ENCODE measurements around the gene TBC1D10A.

TBC1D10A gene

DNA sequence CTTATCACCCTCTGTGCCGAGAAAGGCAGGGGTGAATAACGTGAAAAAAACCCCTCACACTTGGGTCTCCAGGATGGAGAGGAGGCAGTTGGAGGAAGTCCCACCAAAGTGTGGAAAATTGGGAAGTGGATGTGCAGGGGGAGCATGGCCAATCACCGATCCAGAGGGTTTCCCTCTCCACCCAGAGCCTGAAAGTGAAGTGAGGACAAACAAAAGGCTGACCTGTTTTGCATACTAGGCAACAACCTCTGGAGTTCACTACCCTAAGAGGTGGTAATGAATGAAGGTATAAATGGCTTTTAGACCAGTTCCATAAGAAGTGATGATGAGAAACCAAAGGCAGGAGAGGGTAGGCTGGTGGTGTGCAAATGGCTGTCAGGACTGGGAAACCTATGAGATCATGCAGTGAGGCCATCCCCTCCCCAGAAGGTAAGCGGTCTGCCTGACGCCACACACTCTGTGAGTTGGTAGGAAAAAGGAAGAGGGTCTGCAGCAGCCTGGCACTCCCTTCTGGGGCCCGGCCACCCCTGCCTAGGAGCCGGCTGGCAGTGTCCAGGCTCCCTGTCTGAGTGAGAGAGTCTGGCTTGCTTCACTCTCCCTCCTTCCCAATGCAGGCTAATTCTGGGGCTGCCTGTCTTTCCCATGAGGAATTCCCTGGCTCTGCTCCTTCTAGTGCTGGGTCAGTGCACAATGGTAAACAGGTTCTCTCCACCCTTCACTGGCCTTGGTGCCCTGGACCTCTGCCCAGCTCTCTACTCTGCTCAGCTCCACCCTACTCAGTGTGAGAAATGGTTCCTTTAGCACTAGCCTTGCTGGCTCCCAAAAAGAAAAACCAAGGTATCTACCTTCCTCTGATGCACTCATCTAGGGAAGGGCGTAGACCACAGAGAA, 15.6 kb downstream of the TBC1D10A start:
- H3K9me2 ChIP-seq (replicated peaks; ENCODE audit: low read depth, low read length): no peaks in the 10 kb centered on the region
- H3K4me2 ChIP-seq (ENCODE audit: low read depth, low read length, poor library complexity, severe bottlenecking): peak overlapping the region; percentile 92
- H2AFZ ChIP-seq (ENCODE audit: low read length): no peak overlapping the region
- TF ChIP-seq EZH2phosphoT487 (IDR thresholded peaks at IDR 0.05; ENCODE audit: borderline replicate concordance): no peak
- TF ChIP-seq, protein P1, sequence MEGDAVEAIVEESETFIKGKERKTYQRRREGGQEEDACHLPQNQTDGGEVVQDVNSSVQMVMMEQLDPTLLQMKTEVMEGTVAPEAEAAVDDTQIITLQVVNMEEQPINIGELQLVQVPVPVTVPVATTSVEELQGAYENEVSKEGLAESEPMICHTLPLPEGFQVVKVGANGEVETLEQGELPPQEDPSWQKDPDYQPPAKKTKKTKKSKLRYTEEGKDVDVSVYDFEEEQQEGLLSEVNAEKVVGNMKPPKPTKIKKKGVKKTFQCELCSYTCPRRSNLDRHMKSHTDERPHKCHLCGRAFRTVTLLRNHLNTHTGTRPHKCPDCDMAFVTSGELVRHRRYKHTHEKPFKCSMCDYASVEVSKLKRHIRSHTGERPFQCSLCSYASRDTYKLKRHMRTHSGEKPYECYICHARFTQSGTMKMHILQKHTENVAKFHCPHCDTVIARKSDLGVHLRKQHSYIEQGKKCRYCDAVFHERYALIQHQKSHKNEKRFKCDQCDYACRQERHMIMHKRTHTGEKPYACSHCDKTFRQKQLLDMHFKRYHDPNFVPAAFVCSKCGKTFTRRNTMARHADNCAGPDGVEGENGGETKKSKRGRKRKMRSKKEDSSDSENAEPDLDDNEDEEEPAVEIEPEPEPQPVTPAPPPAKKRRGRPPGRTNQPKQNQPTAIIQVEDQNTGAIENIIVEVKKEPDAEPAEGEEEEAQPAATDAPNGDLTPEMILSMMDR (conservative IDR thresholded peaks at IDR 0.05; ENCODE audit: low read length): no peak
- no peaks in the 10 kb centered on the region for H3K27me3 ChIP-seq (ENCODE audit: insufficient read depth, low read length, poor library complexity, severe bottlenecking)
- peaks cover 13% of the 10 kb centered on the region for H3F3A ChIP-seq (ENCODE audit: low read depth)
- H3K9me3 ChIP-seq (ENCODE audit: insufficient read depth, low read depth, low read length): no peaks in the 10 kb centered on the region
- H3K79me2 ChIP-seq (ENCODE audit: insufficient read depth, low read length): peaks cover 89% of the 10 kb centered on the region
- peak overlapping the region; percentile 95 for H3K9ac ChIP-seq (ENCODE audit: low read depth, low read length, poor library complexity, severe bottlenecking)
- no peaks in the 10 kb centered on the region; the same call in 1 of the 2 replicates for H3K36me3 ChIP-seq (ENCODE audit: insufficient read depth, low read length)
- peaks cover 88% of the 10 kb centered on the region for H3K4me1 ChIP-seq (ENCODE audit: insufficient read depth, low read length, poor library complexity, severe bottlenecking)
- H3K4me3 ChIP-seq (ENCODE audit: low read length, poor library complexity, severe bottlenecking): peak overlapping the region; percentile 15
- H4K20me1 ChIP-seq (ENCODE audit: insufficient read depth, low read length, poor library complexity, severe bottlenecking): peaks cover 3% of the 10 kb centered on the region

DNA sequence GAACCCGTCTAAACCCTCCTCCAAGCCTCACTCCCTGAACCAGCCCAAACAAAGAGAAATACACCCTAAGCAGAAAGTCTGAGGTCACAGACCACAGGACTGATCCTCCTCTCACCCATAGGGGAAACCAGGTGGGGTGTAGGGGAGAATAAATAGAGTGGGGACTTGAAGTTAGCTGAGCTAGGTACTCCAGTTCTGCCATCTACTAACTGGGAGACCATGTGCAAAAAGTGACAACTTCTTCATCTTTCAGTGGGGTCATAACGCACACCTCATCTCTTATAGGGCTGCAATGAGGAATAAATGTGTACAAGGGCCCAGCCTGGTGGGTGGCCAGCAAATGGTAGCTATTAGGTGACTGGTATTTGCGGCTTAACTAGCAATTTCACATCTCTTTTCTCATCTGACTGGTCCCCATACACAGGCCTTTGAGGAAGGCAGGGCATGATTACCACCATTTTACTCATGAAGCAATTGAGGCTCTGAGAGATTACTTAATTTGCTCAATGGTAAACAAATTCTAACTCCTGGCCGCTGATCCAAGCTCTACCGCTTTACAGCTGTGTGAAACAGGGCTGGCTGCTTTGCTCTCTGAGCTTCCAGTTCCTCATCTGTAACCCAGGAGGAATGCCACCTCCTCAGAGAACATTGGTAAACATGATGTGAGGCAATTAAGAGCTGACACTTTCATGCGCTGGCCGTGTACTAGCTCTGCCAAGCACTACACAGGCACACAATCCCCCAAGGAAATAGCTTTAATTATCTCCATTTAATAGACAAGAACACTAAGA, 16.6 kb downstream of the TBC1D10A start:
- no peaks in the 10 kb centered on the region for H3K9me3 ChIP-seq (ENCODE audit: insufficient read depth, low read depth, low read length)
- H3K4me1 ChIP-seq (ENCODE audit: insufficient read depth, low read length, poor library complexity, severe bottlenecking): peaks cover 86% of the 10 kb centered on the region
- peaks cover 21% of the 10 kb centered on the region for H3F3A ChIP-seq (ENCODE audit: low read depth)
- H3K36me3 ChIP-seq (ENCODE audit: insufficient read depth, low read length): no peaks in the 10 kb centered on the region; the same call in 1 of the 2 replicates
- H3K4me2 ChIP-seq (ENCODE audit: low read depth, low read length, poor library complexity, severe bottlenecking): peak overlapping the region; percentile 92
- H2AFZ ChIP-seq (ENCODE audit: low read length): no peak overlapping the region
- peak overlapping the region; percentile 95 for H3K9ac ChIP-seq (ENCODE audit: low read depth, low read length, poor library complexity, severe bottlenecking)
- TF ChIP-seq, protein P1 (conservative IDR thresholded peaks at IDR 0.05; ENCODE audit: low read length): no peak
- H4K20me1 ChIP-seq (ENCODE audit: insufficient read depth, low read length, poor library complexity, severe bottlenecking): no peaks in the 10 kb centered on the region
- no peaks in the 10 kb centered on the region for H3K27me3 ChIP-seq (ENCODE audit: insufficient read depth, low read length, poor library complexity, severe bottlenecking)
- H3K79me2 ChIP-seq (ENCODE audit: insufficient read depth, low read length): peaks cover 80% of the 10 kb centered on the region
- no peaks in the 10 kb centered on the region for H3K9me2 ChIP-seq (replicated peaks; ENCODE audit: low read depth, low read length)
- peak overlapping the region; percentile 15 for H3K4me3 ChIP-seq (ENCODE audit: low read length, poor library complexity, severe bottlenecking)

DNA sequence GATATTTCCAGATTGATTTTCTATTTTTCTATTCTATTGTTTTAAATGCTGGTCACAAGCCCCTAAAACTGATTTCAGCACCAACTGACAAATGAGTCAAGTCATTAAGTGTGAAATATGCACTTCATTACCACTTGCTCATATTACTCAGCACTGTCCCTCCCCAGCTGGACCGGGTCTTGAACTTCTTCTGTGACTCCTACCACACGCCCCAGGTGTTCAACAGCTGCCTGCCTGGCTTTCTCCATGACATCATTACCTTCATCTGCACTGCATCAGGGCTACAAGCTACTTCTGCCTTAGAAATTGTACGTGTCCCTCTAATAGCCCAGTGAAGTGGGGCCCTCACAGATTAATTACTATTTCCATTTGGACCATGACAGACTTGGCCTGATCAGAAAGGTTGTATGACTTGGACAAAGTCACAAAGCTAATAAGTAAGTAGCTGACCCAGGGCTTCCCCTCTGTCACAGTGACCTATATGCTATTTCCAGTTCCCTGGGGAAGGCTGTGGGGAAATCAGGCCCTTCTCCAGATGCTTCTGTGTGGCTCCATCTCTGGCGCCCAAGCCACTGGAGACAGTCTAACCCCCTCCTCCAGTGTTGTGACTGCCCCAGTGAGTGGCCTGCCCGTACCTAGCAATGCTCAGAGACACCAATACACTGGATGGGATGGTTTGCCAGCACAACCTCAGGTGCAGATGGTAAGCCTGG, 18.1 kb downstream of the TBC1D10A start:
- H3K9me3 ChIP-seq (ENCODE audit: insufficient read depth, low read depth, low read length): no peaks in the 10 kb centered on the region
- peak overlapping the region; percentile 92 for H3K4me2 ChIP-seq (ENCODE audit: low read depth, low read length, poor library complexity, severe bottlenecking)
- peak overlapping the region; percentile 95 for H3K9ac ChIP-seq (ENCODE audit: low read depth, low read length, poor library complexity, severe bottlenecking)
- no peaks in the 10 kb centered on the region for H3K9me2 ChIP-seq (replicated peaks; ENCODE audit: low read depth, low read length)
- TF ChIP-seq, protein P1 (conservative IDR thresholded peaks at IDR 0.05; ENCODE audit: low read length): no peak
- no peak for TF ChIP-seq EZH2phosphoT487 (IDR thresholded peaks at IDR 0.05; ENCODE audit: borderline replicate concordance)
- H3K27me3 ChIP-seq (ENCODE audit: insufficient read depth, low read length, poor library complexity, severe bottlenecking): no peaks in the 10 kb centered on the region
- peaks cover 7% of the 10 kb centered on the region; the same call in 1 of the 2 replicates for H3K36me3 ChIP-seq (ENCODE audit: insufficient read depth, low read length)
- peaks cover 88% of the 10 kb centered on the region for H3K4me1 ChIP-seq (ENCODE audit: insufficient read depth, low read length, poor library complexity, severe bottlenecking)
- no peak overlapping the region for H3K4me3 ChIP-seq (ENCODE audit: low read length, poor library complexity, severe bottlenecking)
- no peaks in the 10 kb centered on the region for H4K20me1 ChIP-seq (ENCODE audit: insufficient read depth, low read length, poor library complexity, severe bottlenecking)
- peaks cover 80% of the 10 kb centered on the region for H3K79me2 ChIP-seq (ENCODE audit: insufficient read depth, low read length)
- H2AFZ ChIP-seq (ENCODE audit: low read length): no peak overlapping the region
- peaks cover 24% of the 10 kb centered on the region for H3F3A ChIP-seq (ENCODE audit: low read depth)
